Esophagus muscularis mucosa (tissue), 3 donors: ENCODE measurements around the gene ZNF468.
"Not testable (repeated sequence)": the region's sequence is repeated elsewhere in the genome, so short reads cannot be mapped to it uniquely, and the experiment has no call there.

Source experiments
- CTCF ChIP-seq, 3 experiments: fragments of 200-600 bp in 2 of 3; fragments of 450-650 bp in 1 of 3; sonication (generic) in 2 of 3; IDR thresholded peaks; one replicate each; pipeline ENCODE4 v1.5.1; 2017 to 2019; ENCODE audit warnings: antibody characterized with exemption in 3 of 3, mild to moderate bottlenecking in 2 of 3, moderate library complexity in 1 of 3
- POLR2A ChIP-seq: fragments of 450-650 bp; IDR thresholded peaks from one replicate; pipeline ENCODE4 v1.6.1; 2017; ENCODE audit warnings: antibody characterized with exemption, moderate library complexity, mild to moderate bottlenecking, low read depth

GRCh38 chr19:52829866-52830265 lies 27.6 kb downstream of the ZNF468 start:
- TF ChIP-seq POLR2A; CTCF (IDR thresholded peaks at IDR 0.05): not testable (repeated sequence)
